GM18526 (cell line): ENCODE measurements around the gene DHCR24.

Experiments
- POLR2A ChIP-seq: IDR thresholded peaks from 3 replicates; pipeline ENCODE4 v1.6.1; 2011; ENCODE audit not compliant: insufficient read length; ENCODE audit errors: extremely low read depth

Gene DHCR24

GRCh38 chr1:54845772-54846171 is 41.2 kb downstream of the DHCR24 start:
- TF ChIP-seq POLR2A: no peak

DNA sequence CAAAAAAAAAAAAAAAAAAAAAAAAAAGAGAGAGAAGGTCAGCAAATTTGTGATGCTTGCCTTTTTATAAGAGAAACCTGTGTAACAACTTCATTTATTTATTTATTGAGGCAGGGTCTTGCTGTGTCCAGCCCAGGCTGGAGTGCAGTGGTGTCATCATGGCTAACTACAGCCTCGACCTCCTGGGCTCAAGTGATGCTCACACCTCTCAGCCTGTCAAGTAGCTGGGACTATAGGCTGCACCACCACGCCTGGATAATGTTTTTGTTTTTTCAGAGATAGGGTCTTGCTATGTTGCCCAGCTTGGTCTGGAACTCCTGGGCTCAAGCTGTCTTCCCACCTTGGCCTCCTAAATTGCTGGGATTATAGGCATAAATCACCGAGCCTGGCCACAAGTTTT is 42.4 kb downstream of the DHCR24 start:
- TF ChIP-seq POLR2A: no peak

DNA sequence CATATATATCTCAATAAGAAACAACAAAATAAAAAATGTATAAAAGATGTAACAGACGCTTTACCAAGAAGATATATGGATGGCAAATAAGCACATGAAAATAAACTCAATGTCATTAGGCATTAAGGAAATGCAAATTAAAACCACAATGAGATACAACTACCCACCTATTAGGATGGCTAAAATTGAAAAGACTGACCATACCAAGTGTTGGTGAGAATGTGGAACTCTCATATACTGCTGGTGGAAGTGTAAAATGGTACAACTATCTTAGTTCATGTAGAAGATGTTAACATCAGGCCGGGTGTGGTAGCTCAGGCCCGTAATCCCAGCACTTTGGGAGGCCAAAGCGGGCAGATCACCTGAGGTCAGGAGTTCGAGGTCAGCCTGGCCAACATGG is 43.5 kb downstream of the DHCR24 start:
- TF ChIP-seq POLR2A: no peak

GRCh38 chr1:54842963-54843362 is 44.0 kb downstream of the DHCR24 start:
- TF ChIP-seq POLR2A: no peak

- TF ChIP-seq POLR2A: no peak
Observed at GRCh38 chr1:54842206-54842915, 44.6 kb downstream of the DHCR24 start.

DNA sequence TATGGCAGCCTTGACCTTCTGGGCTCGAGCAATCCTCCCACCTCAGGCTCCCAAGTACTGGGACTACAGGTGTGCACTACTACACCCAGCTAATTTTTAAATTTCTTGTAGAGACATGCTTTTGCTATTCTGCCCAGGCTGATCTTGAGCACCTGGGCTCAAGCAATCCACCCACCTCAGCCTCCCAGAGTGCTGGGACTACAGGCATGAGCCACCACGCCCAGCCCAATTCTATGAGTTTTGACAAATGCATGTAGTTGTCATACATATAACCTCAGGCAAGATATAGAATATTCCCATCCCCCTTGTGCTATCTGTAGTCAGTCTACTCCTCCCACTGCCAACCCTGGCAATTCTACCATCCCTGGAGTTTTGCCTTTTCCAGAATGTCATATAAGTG is 47.2 kb downstream of the DHCR24 start:
- no peak for TF ChIP-seq POLR2A

GRCh38 chr1:54838565-54839180 is 48.3 kb downstream of the DHCR24 start:
- no peak for TF ChIP-seq POLR2A

GRCh38 chr1:54837002-54837853 is 49.8 kb downstream of the DHCR24 start:
- TF ChIP-seq POLR2A: no peak

DNA sequence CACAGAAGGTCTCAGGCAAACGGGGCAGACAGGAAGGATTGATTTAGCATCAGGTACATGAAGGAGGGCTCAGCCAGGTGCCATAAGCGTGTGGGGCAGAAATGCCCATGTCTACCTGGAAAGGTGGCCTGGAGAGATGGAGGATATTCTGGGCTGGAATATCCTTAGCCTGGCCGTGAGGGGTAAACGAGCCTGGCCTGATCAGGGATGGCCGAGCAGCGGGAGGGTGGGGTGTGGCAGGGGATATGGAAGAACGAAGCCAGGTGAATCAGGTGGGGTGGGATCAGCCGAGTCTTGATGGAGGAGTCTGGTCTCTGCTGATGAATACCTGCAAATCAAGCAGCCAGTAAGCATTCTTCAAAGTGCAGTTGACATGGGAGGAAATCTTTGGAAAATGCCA is 50.4 kb downstream of the DHCR24 start:
- no peak for TF ChIP-seq POLR2A

- TF ChIP-seq POLR2A: no peak
Observed at GRCh38 chr1:54835970-54836369, 51.0 kb downstream of the DHCR24 start.

GRCh38 chr1:54835131-54835898 is 51.7 kb downstream of the DHCR24 start:
- no peak for TF ChIP-seq POLR2A

DNA sequence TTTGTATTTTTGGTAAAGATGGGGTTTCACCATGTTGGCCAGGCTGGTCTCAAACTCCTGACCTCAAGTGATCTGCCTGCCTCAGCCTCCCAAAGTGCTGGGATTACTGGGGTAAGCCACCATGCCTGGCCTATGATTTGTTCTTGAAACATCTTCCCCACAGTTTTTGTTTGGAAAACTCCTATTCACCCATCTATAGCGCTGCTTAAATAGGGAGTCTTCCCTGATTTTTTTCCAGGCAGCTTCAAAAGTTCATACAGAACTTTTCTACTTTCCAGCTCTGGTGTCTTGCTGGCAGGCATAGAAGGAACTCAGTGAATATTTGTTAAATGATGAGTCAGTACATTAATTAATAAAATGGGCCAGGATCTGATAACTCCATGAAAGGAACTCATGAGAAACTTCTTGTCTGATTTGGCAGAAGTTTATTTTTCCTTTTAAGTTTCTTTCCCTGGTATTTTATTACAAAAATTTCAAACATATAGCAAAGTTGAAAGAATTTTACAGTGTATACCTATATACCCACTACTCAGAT is 52.9 kb downstream of the DHCR24 start:
- TF ChIP-seq POLR2A: no peak

DNA sequence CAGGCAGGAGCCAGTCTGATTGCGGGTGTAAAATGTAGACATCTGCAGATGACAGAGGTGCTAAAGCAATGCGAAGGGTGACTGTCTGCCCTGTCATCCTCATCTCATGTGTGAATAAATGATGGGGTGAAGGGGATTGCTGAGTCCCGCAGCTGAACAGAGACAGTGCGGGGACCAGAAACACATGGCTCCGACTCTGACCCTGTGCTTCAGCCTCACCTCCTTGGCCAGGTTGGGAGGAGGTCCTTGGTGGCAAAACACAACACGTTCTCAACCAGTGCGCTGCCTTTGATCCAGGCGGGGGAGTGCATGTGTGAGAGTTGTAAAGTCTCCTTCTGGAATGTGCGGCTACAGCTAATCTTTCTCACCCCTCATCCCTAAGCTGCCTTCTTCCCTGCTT is 53.9 kb downstream of the DHCR24 start:
- no peak for TF ChIP-seq POLR2A

- TF ChIP-seq POLR2A: no peak
Observed at GRCh38 chr1:54826226-54826816, 60.7 kb downstream of the DHCR24 start.

DNA sequence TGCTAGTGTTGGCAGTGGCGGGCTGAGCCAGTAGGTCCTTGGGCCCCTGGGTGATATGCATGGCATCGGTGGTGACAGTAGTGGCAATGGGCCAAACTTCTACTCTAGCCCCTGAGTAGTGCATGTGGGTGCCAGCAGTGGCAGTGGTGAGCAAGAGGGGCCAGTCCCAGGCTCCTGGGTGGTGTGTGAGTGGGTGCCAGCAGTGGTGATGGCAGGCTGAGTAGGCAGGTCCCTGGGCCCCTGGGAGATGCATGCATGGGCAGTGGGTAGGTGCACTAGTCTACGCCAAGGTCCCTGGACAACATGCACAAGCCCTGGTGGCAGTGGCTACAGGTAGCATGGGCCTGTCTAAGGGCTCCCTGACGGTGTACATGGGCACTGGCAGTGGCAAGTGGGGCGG is 61.3 kb downstream of the DHCR24 start:
- no peak for TF ChIP-seq POLR2A

DNA sequence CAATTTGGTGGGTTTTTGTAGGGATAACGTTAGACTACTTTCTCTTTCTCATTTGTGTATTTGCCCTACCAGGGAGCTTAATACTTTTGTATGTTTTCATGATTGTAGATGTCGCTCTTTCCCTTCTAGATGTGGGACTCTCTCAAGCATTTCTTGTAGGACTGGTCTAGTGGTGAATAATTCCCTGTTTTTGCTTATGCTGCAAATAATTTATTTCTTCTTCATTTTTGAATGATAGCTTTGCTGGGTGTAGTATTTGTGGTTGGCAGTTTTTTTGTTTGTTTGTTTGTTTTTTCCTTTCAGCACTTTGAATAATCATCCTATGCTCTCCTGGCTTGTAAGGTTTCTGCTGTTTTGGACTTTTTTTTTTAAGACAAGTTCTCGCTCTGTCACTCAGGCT is 63.3 kb downstream of the DHCR24 start:
- no peak for TF ChIP-seq POLR2A
